Hepatocyte (in vitro differentiated cells): ENCODE results near the gene ZNRF1. TPM values are rescaled to one million over a fixed set of nuclear protein-coding genes. Genes with fewer than 3 reads are reported as not detected.

ENCODE experiments used
- DNase-seq: peaks from one replicate; pipeline ENCODE4 v3.0.0-alpha.2; 2016; ENCODE audit warnings: low spot score
- H2AFZ ChIP-seq: fragments of 200-600 bp; sonication (generic); 2 replicates; pipeline ENCODE4 v1.6.0; 2016; ENCODE audit warnings: antibody characterized with exemption, mild to moderate bottlenecking
- H3K27ac ChIP-seq: fragments of 200-600 bp; sonication (generic); 2 replicates; pipeline ENCODE4 v1.5.1; 2016; ENCODE audit warnings: mild to moderate bottlenecking
- H3K27me3 ChIP-seq: fragments of 200-600 bp; sonication (generic); 2 replicates; pipeline ENCODE4 v1.6.1; 2016
- H3K36me3 ChIP-seq: fragments of 200-600 bp; sonication (generic); replicated peaks from 2 replicates; pipeline ENCODE4 v1.5.1; 2016; ENCODE audit warnings: low read depth; ENCODE audit not compliant: insufficient read depth
- H3K4me1 ChIP-seq: fragments of 200-600 bp; sonication (generic); 2 replicates; pipeline ENCODE4 v1.5.1; 2016; ENCODE audit warnings: mild to moderate bottlenecking, moderate library complexity; ENCODE audit not compliant: insufficient read depth
- H3K4me2 ChIP-seq: fragments of 200-600 bp; sonication (generic); 2 replicates; pipeline ENCODE4 v1.6.0; 2016
- H3K4me3 ChIP-seq: fragments of 200-600 bp; sonication (generic); 2 replicates; pipeline ENCODE4 v1.5.1; 2016; ENCODE audit warnings: mild to moderate bottlenecking
- H3K79me2 ChIP-seq: fragments of 200-600 bp; sonication (generic); 2 replicates; pipeline ENCODE4 v1.6.0; 2017; ENCODE audit warnings: mild to moderate bottlenecking
- H3K9me2 ChIP-seq: fragments of 200-600 bp; sonication (generic); replicated peaks from 2 replicates; pipeline ENCODE4 v1.6.0; 2017; ENCODE audit warnings: mild to moderate bottlenecking; ENCODE audit not compliant: insufficient read depth
- H3K9me3 ChIP-seq: fragments of 200-600 bp; sonication (generic); 2 replicates; pipeline ENCODE4 v1.5.1; 2016; ENCODE audit warnings: low read depth, mild to moderate bottlenecking
- H4K20me1 ChIP-seq: fragments of 200-600 bp; sonication (generic); 2 replicates; pipeline ENCODE4 v1.6.0; 2016; ENCODE audit warnings: mild to moderate bottlenecking; ENCODE audit not compliant: insufficient read depth, poor library complexity, severe bottlenecking
- CTCF ChIP-seq: fragments of 200-600 bp; sonication (generic); IDR thresholded peaks from 2 replicates; pipeline ENCODE4 v1.5.1; 2016; ENCODE audit warnings: antibody characterized with exemption, mild to moderate bottlenecking; ENCODE audit not compliant: poor library complexity
- EZH2 ChIP-seq: fragments of 200-600 bp; sonication (generic); IDR thresholded peaks from 2 replicates; pipeline ENCODE4 v1.6.1; 2016; ENCODE audit warnings: antibody characterized with exemption, mild to moderate bottlenecking, borderline replicate concordance
- EZH2phosphoT487 ChIP-seq: fragments of 200-600 bp; sonication (generic); IDR thresholded peaks from one replicate; pipeline ENCODE4 v1.6.1; 2018; ENCODE audit warnings: antibody characterized with exemption, mild to moderate bottlenecking, low read depth, moderate library complexity; ENCODE audit not compliant: unreplicated experiment, severe bottlenecking
- WGBS: methylation state at CpG from one replicate; pipeline ENCODE4 v1.1.6; 2016; ENCODE audit warnings: low lambda C conversion rate; ENCODE audit errors: missing lambda C conversion rate; 5-methylcytosine and 5-hydroxymethylcytosine counted together
- polyA plus RNA-seq: library from polyadenylated mRNA; unstranded; fragments of >200 nt; fragmentation: Nextera tagmentation; extraction: Ambion mirVana; gene quantifications from 2 replicates; pipeline ENCODE4 v1.2.1, GENCODE V29; 2016
- total RNA-seq: library from RNA; depleted of rRNA; stranded (reverse); fragments of >200 nt; gene quantifications from 2 replicates; pipeline ENCODE4 v1.2.3, GENCODE V29; 2014

The ZNRF1 gene
- total and polyA plus RNA-seq, 2 experiments from 2014 or later, result 23.0 to 46.5 TPM

- no peak for DNase-seq
- Histone ChIP-seq H3K27me3 (no peaks in the 10 kb centered on the region), H3K4me2 (no peak overlapping the region), H3K79me2 (no peaks in the 10 kb centered on the region), H3K4me3 (no peak overlapping the region), H3K36me3 (no peaks in the 10 kb centered on the region), H3K4me1 (no peaks in the 10 kb centered on the region), H3K27ac (no peak overlapping the region), H3K9me3 (no peaks in the 10 kb centered on the region), H2AFZ (no peak overlapping the region), H3K9me2 (no peaks in the 10 kb centered on the region), H4K20me1 (no peaks in the 10 kb centered on the region)
- 93% methylated on average over 8 of the region's 8 CpGs for WGBS
- TF ChIP-seq CTCF (no peak), EZH2 (no peak), EZH2phosphoT487 (no peak)
These were observed 139.4 kb downstream of the ZNRF1 start for GRCh38 chr16:75138233-75138632.

- DNase-seq, result no peak
- no peak for TF ChIP-seq EZH2
- no peak for TF ChIP-seq EZH2phosphoT487
- no peak for TF ChIP-seq CTCF
- Histone ChIP-seq H3K27ac (no peak overlapping the region), H3K36me3 (no peaks in the 10 kb centered on the region), H3K4me2 (no peak overlapping the region), H3K27me3 (no peaks in the 10 kb centered on the region), H4K20me1 (no peaks in the 10 kb centered on the region), H3K4me3 (no peak overlapping the region), H3K4me1 (no peaks in the 10 kb centered on the region), H2AFZ (no peak overlapping the region), H3K79me2 (no peaks in the 10 kb centered on the region), H3K9me3 (no peaks in the 10 kb centered on the region), H3K9me2 (no peaks in the 10 kb centered on the region)
- 75% methylated on average over 9 of the region's 9 CpGs for WGBS
These were observed 139.8 kb downstream of the ZNRF1 start for GRCh38 chr16:75138636-75139035.

- TF ChIP-seq EZH2 (no peak), EZH2phosphoT487 (no peak), CTCF (no peak)
- Histone ChIP-seq H3K4me3 (no peak overlapping the region), H3K27ac (no peak overlapping the region), H3K9me3 (no peaks in the 10 kb centered on the region), H3K4me2 (no peak overlapping the region), H3K27me3 (no peaks in the 10 kb centered on the region), H3K4me1 (no peaks in the 10 kb centered on the region), H3K9me2 (no peaks in the 10 kb centered on the region), H3K36me3 (no peaks in the 10 kb centered on the region), H3K79me2 (no peaks in the 10 kb centered on the region), H4K20me1 (no peaks in the 10 kb centered on the region), H2AFZ (no peak overlapping the region)
- 93% methylated on average over 5 of the region's 5 CpGs for WGBS
- no peak for DNase-seq
These were observed 140.7 kb downstream of the ZNRF1 start for GRCh38 chr16:75139498-75139897.

- TF ChIP-seq CTCF, result no peak
- no peak for TF ChIP-seq EZH2phosphoT487
- TF ChIP-seq EZH2, result no peak
- Histone ChIP-seq H3K4me1 (no peaks in the 10 kb centered on the region), H2AFZ (no peak overlapping the region), H3K27ac (no peak overlapping the region), H3K79me2 (peaks cover under 1% of the 10 kb centered on the region), H3K9me3 (no peaks in the 10 kb centered on the region), H3K27me3 (no peaks in the 10 kb centered on the region), H3K9me2 (no peaks in the 10 kb centered on the region), H3K4me3 (no peak overlapping the region), H4K20me1 (no peaks in the 10 kb centered on the region), H3K4me2 (no peak overlapping the region), H3K36me3 (no peaks in the 10 kb centered on the region)
- 89% methylated on average over 6 of the region's 6 CpGs for WGBS
- DNase-seq, result no peak
These were observed 145.1 kb downstream of the ZNRF1 start for GRCh38 chr16:75143941-75144340.
